GM03348 (cell line): ENCODE data around the gene MRPS9.
A peak's percentile ranks its signal among the peaks of the same experiment; 100 is the strongest.

Source experiments
- DNase-seq: peaks from one replicate; pipeline ENCODE4 v3.0.0; 2012; ENCODE audit warnings: low spot score

The MRPS9 gene

DNA sequence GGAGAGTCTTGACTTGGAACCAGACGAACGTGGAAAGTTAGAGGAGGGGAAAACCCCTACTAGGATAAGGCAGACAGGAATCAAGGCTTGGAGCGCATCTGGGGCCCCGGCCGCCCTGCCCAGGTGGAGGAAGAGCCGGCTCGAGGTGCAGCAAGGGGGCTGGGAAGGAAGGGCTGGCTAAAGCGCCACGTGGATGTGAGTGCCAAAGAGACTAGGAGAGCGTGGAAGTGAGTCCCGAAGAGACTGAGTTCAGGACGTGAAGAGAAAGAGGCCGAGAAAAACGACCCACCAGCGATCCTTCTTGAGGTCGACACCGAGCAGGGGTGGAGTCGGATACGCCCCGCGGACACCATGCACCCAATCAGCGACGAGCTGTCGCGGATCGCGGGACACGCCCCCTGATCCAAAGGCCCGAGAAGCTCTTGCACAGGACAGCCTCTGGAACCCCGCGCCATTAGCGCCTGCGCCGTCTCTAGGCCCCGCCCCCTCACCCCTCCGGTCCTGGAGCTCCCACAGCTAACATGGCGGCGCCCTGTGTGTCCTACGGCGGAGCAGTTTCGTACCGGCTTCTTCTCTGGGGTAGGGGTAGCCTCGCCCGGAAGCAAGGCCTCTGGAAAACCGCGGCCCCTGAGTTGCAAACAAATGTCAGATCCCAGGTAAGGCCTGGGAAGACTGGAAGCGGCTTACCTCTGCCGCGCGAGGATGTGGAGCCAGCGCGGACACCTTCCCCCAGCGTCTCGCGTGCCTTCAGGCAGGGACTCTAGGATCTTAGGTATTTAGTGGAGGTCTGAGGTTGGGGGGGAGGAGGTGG lies at the start of gene MRPS9:
MRPS9 (plus strand) TSS at position 498 of the 811 bp plus-strand sequence; CDS start at position 522, 24 bp downstream.
- peak; percentile 99 for DNase-seq

DNA sequence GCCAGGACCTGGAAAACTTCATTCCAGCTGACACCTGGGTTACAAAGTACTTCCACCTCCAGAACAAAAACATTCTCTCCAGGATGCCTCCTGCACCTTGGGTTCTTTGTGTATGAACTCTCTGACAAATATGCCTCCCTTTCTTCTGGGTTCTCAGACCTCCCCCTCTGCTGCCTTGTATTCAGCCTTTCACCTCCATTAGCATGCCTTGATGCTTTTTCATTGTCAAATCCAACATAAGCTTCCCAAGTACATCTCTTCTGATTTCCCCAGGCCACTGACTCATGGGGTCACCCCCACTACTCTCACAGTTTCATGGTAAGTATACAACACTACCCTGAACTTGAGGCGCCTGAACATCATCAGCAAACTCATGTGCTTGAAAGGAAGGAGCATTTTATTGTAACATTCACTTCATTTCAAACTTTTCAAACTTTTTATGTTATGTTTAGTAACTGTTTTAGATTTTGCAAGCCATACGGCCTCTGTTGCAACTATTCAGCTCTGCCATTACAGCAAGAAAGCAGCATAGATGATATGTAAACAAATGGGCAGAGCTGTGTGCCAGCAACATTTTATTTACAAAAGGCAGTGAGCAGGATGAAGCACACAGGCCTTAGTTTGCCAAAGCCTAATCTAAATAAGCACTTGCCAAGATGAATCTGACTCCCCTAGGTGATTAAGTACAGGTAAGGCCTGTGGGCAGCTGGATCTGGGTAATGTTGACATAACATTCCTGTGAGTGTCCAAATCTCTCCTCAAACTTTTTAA lies 32.5 kb upstream of the MRPS9 start:
- no peak for DNase-seq

DNA sequence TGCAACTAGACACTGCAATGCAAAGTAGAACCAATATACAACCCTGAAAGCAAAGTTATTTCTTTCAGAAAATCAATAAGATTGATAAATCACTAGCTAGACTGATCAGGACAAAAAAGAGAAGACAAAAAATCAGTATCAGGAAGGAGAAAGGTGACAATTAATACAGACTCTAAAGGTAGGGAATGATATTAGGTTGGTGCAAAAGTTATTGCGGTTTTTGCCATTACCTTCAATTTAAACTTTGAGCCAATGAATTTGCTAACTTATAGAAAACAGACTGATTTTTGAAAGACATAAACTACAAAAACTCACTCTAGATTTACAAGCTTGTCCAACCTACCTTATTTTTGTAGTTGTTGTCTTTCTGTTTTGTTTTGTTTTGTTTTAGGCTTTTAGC lies 30.5 kb upstream of the MRPS9 start:
- DNase-seq, result no peak

DNA sequence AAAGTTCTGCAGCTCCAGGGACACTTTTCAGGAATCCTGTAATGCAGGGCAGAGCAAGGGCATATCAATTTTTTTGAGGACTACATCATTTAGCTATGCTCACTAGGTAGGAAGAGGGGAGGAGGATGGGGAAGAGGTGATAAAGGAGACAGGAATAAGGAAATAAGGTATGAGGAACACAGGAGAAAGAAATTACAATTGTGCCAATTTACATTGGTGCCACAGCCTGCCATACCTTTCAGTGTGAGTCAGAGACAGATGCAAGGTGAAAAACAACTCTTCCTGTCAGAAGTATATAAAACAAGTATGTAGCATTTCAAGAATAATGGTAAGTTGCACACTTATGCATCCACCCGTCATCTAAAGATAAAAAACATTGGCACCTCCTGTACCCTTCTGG lies 5.4 kb upstream of the MRPS9 start:
- no peak for DNase-seq

DNA sequence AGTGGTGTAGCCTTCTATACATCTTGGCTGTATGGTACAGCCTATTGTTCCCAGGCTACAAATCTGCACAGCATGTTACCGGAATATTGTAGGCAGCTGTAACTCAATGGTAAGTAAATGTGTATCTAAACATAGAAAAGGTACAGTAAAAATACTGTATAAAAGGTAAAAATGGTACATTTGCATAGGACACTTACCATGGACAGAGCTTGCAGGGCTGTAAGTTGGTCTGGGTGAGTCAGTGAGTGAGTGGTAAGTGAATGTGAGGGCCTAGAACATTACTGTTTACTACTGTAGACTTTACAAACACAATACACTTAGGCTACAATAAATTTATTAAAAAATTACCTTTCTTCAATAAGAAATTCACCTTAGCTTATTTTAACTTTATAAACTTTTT lies 3.7 kb upstream of the MRPS9 start:
- DNase-seq, result no peak

DNA sequence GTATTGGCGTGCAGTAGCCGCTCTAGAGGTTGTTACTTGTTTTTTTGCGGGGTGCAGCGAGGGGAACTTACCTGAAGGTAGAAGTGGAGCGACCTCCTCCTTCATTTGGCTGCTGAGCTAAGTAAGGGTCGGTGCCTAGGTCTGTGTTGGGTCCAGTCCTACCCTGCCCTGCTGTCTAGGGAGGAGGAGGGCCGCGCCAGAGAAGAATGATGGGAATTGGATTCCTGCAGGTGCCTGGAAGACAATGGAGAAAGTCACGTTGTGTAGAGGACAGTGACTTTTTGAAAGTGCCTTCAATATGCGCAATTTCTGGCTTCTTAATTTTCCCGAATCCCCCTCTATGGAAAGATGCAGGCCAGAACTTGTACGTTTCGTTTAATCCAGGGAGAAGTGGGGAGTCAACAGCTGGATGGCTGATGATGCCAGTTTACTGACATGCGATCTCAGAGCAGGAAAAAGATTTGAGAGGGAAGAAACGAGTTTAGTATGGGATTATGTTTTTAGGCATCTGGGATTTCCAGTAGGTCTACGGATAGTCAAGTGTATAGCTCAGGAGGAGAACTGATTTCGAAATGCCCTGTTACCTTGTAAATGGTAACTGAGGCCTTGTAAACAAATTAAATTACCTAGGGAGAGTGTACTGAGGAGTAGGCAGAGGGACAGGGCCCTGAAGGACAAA lies 653 bp downstream of the MRPS9 start:
- DNase-seq, result no peak

DNA sequence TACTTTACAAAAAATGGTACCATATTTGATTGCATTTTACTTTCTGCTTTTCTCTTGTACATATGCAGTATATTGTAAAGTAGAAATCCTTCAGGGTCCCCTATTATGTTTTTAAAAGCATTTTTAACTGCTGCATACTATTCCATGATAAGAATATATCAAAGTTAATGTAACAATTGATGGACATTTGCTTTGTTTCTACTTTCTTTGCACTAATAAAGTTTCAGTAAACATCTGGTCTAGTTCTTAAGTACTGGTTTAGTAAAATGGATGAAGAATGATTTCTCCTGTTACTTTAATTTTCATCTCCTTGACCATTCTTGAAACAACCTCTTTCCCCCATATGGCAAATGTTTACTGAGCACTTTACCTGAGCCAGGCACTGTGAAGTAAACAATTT lies 1.7 kb downstream of the MRPS9 start:
- DNase-seq, result no peak

DNA sequence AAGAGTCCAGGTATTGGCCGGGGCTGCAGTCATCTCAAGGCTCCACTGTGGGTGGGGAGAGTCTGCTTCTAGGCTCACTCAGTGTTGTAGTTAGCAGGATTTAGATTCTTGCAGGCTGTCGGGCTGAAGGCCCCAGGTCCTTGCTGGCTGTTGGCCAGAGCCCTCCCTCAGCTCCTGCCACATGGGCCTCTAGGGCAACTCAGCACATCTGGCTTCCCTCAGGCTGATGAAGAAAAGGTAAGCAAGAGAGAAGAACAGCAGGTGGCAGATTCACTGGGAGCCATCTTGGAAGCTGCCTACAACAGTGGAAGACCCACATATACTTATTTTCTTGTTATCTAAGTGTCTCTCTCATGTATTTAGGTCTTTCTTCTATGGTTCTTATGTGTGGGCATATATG lies 4.3 kb downstream of the MRPS9 start:
- no peak for DNase-seq

DNA sequence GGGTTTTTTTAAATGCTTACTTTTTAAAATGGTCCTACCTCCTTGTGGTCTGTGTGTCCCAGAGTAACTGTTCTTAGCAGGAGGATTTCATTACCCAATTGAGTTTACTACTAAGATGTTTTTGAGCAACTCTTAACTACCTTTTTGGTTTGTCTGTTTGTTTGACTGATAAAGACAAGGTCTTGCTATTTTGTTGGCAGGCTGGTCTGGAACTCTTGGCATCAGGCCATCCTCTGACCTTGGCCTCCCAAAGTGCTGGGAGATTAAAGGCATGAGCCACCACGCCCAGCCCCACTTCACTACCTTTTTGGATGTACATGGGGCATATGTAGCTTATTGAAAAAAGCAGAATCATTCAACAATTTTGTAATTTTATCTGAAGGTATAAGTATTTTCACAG lies 14.9 kb downstream of the MRPS9 start:
- DNase-seq, result no peak

DNA sequence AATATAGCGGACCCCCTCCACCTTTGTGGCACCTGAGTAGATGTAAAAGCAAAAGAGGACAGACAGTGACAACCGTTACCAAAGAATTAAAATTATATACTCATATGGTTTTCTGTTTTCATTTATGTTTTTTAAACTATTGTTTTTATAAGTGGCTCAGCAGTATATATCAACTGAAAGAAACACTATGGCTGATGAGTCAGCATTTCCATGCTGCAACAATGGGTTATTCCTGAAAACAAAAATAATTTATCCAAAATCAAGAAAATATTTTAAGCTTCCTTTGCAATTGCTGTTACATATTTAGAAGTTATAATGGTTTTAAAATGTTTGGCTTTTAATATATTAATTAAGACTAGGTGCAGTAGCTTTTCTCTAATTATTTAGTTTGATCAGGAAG lies 17.7 kb downstream of the MRPS9 start:
- no peak for DNase-seq

DNA sequence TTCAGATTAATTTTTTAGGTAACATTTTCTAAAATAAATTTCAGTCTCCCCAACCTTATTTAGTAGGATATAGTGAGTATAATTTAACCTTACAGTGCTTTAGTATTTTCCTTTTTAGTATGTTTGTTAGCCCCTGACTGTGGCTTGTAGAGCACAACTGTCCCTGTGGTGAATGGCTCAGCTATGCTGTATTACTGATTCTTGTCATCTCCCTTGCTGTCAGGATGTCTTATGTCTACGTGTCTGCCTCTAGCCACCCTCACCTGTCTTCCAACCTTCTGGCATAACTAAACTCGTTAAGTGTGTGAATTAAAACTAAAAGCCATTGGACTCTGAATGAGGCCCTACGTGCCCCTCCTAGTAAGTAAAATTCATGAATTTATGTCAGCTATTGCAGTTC lies 18.4 kb downstream of the MRPS9 start:
- DNase-seq, result no peak

DNA sequence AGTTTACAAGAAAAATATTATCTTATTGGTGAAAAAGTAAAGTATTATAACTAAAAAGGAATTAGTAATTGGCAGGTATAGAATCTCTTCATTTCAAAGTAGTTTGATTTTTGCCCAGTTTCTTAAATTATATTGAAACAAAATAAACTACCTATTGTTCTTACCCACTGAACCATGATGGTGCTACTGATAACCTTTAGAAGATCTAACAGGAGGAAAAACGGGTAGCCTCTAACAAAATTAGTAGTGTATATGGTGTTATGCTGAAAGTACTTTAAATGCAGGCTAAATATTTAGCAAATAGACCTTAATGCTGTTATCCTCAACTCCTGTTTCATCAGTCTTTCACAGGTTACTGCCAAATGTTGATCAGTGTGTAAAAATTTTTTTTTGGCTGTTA lies 19.1 kb downstream of the MRPS9 start:
- DNase-seq, result no peak

DNA sequence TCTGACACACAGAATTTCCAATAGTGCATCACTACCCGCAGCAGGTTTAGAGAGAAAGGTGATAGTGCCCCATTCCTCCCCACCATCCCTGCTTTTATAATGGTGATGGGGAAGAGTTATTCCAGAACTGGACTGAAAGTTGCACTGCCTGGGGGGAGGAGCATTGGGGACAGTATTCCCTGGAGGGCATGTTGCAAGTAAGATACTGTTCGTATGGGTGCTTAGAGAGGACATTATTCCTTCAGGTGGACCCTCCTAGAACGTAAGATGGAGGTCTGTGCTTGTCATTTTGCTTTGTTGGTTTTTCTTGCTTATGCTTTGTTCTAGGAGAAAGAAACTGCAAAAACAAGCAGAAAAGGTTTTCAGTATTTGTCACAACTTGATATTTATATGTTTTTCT lies 23.7 kb downstream of the MRPS9 start:
- no peak for DNase-seq

DNA sequence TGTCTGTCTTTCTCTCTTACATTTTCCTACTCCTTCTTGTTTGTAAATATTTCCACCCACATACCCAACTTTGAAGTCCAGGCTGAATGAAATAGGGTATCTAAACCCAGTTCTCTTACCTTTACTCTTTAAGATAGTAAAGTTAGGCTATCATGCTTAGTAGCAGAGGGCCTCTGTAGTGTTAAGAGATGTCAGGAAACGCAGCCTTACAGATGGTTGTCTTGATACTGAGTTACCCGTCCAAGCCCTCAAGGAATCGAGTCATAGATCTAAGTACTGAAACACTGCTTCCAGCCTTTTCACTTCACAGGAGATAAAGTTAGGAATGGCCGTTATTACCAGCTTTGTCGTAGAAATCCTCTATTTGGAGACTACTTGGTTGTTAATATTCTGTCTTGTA lies 24.3 kb downstream of the MRPS9 start:
- no peak for DNase-seq

DNA sequence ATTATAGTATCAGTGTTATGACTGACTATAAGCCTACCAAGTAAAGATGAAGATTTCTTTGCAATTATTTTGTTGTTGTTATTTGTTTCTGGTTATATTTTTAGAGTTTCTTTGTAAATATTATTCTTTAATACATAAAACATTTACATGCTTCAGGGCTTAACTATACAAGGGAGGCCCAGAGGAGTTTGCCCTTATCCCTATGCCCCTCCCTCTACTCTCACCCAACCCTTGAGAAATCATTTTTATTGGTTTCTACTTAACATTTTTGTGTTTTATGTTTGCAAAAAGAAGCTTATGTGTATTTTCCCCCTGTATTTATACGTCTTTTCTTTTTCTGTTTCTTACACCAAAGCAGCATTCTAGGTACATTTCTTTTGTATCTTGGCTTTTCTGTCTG lies 30.5 kb downstream of the MRPS9 start:
- DNase-seq, result no peak

DNA sequence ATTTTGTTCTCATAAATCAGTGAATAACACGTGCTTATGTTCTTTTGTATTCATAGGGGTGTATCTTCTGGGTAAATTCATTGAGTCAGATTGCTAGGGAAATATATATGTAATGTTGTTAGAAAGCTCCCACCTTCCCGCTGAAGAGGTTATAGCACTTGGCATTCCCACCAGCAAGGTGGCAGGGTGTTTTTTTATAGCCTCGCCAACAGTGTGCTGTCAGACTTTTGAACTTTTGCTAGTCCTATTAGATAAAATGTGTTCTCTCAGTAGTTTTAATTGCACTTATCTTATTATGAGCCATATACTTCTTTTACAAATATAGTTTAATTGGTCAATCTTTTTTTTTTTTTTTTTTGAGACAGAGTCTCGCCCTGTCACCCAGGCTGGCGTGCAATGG lies 31.0 kb downstream of the MRPS9 start:
- DNase-seq, result no peak

DNA sequence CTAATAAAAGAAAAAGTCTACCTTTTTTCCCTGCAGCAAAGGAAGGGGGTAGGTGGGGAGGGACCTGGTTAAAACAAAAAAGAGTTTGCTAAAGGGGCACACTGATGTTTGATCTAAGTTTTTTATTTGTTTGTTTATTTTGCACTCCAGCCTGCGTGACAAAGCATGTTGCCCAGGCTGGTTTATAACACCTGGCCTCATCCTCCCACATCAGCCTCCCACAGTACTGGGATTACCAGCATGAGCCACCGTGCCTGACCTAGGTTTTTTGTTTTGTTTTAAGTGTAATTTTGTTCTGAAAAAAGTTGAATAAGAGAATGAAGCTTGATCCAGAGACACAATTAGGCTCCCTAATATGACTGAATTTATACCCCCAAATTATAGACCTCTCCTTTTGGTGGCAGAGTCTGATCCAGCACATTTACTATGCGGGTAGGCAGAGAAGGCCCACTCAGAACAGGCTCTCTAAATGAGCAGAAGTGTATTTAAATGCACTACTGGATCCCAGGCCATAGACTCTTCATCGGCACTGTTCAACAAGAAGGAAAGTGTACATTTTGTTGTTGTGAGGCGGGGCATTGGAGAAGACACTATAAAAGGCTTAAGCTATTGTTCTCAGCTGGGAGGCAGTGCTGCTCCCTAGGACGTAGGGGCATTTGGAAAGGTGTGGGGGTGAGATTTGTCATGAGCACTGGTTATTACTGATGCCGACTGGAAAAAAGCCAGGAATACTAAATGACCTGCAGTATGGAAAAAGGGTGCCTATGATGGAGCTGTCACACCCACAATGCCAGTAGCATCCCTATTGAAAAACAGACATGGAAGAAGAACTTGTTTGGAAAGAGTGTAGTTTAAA lies 32.4 kb downstream of the MRPS9 start:
- DNase-seq, result no peak

DNA sequence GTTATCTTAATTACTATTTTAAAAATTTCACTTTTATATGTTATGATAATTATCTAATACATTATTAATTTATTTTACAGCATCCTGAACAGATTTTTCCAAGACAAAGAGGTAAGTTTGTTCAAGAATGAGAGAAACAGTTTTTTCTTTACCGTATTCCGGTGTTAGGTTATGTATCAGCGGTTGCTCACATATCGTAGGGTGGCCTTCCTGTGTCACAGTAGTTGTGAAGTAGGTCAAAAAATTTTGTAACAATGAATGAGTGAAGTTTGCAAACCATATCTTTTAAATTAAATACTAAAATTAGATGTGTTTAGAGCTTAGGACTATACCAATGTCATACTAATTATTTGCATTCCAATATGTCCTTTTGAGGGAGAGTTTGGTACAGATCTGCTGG lies 33.5 kb downstream of the MRPS9 start:
- DNase-seq, result no peak

DNA sequence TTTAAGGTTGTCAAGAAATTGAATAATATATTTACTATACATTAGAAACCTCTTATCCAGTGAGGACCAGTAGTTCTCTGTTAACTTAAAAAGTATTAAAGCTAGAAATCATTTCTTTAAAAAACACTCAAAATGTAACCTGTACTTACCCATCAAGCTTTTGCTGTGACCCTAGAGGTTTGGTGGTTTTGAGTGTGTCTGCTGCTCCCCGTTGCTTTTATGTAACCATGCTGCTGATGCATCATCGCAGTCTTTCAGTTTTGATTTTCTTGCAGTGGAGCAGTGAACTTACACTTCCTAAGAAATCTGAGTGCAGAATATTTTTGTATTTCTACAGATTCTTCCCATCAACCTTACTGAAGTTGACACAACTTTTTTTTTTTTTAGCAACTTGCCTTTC lies 34.2 kb downstream of the MRPS9 start:
- DNase-seq, result no peak

DNA sequence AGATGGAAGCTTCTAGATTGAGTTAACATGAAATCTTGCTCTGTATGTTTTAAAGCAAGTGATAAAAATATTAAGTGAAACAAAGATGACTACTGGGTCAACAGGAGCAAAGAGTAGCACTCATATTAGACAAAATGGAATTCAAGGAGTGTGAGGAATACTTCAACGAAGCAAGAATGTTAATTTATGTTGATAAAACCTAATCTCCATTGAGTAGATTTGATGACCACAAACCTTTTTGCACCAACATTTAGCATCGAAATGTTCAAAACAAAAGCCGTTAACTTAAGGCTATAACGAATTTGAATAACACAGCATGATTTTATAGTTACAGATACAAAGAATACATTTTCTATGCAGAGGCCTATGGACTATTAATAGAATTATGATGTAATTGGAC lies 35.7 kb downstream of the MRPS9 start:
- no peak for DNase-seq

DNA sequence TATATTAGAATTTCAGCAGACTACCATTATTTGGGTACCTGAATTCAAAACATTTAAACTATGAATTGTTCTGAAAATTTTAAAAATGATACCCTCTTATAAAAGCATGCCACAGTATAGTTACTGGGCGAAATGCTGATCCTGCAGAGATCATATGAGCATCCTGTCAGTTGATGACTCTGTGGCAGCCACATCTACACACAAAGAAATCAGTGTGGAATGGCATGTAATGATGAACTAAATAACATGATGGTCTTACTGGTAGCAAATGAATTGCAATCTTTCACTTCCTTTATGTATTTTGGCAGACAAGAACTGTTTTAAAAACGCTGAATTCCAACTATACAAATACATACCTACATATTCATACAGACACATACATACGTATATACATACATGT lies 38.3 kb downstream of the MRPS9 start:
- DNase-seq, result no peak

DNA sequence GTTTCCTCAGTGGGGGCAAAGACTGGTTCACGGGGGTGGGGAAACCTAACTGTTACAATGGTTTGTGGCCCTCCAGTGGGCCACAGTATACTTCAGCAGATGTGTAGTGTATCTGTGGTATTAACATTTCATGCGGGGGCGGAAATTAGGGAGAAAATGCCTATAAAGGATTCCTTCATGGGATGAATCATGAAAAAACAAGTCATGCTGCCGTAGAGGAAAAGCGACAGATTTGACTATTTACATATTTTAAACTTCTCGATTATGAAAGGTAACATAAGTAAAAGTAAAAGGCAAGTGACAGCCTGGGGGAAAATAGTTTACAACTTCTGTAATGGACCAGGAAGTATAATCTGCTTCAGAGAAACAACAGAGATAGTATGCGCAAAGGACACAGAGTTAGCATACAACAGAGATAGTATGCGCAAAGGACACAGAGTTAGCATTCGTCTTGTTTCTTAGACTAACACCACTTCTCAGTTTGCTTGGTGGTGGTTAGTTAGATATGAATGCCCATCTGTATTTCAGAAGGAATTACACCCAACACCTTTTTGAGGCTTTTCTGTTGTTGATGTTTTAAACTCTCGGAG lies 41.1 kb downstream of the MRPS9 start:
- DNase-seq, result no peak
